Activated T-cell treated with anti-CD3 and anti-CD28 coated beads, Interleukin-2, amount 50 U/mL, for 1 hour (primary cell): Measurements from ENCODE around the gene ZNF880.
"Not testable (repeated sequence)": the region's sequence is repeated elsewhere in the genome, so short reads cannot be mapped to it uniquely, and the experiment has no call there.

Experiments used
- DNase-seq: peaks from one replicate; pipeline ENCODE4 v3.0.0-alpha.2; 2020

The ZNF880 gene

GRCh38 chr19:52369559-52370340 lies at the start of gene ZNF880:
ZNF880 (plus strand) TSS chr19:52369923; CDS start chr19:52369966, 43 bp downstream.
- peak; percentile 85 for DNase-seq

GRCh38 chr19:52322429-52322828 lies 47.3 kb upstream of the ZNF880 start:
- no peak for DNase-seq

- no peak for DNase-seq
Observed at GRCh38 chr19:52331757-52332156, 38.0 kb upstream of the ZNF880 start.

GRCh38 chr19:52335768-52336116 lies 34.0 kb upstream of the ZNF880 start:
- no peak for DNase-seq

- DNase-seq, result peak; percentile 85
Observed at GRCh38 chr19:52336117-52336790, 33.5 kb upstream of the ZNF880 start, which contains the start of gene ZNF610. ZNF610 (plus strand) TSS chr19:52336243; CDS start chr19:52349173, 12,930 bp downstream.

- DNase-seq, result no peak
Observed at GRCh38 chr19:52336791-52337381, 32.8 kb upstream of the ZNF880 start.

GRCh38 chr19:52339022-52339421 lies 30.7 kb upstream of the ZNF880 start:
- not testable (repeated sequence) for DNase-seq

GRCh38 chr19:52343548-52343947 lies 26.2 kb upstream of the ZNF880 start:
- peak; percentile 35 for DNase-seq

- DNase-seq, result no peak
Observed at GRCh38 chr19:52345162-52345561, 24.6 kb upstream of the ZNF880 start.

GRCh38 chr19:52351512-52351911 lies 18.2 kb upstream of the ZNF880 start:
- no peak for DNase-seq

GRCh38 chr19:52366414-52366824 lies 3.3 kb upstream of the ZNF880 start:
- no peak for DNase-seq

- no peak for DNase-seq
Observed at GRCh38 chr19:52370341-52370710, 603 bp downstream of the ZNF880 start.

GRCh38 chr19:52391135-52391534 lies 21.4 kb downstream of the ZNF880 start:
- DNase-seq, result no peak

- DNase-seq, result peak; percentile 91
Observed at GRCh38 chr19:52397310-52398080, 27.8 kb downstream of the ZNF880 start, which contains the start of gene ZNF528. ZNF528 (plus strand) TSS chr19:52397849; CDS start chr19:52402014, 4,165 bp downstream.

GRCh38 chr19:52398081-52398441 lies 28.3 kb downstream of the ZNF880 start:
- no peak for DNase-seq

GRCh38 chr19:52410276-52410675 lies 40.6 kb downstream of the ZNF880 start:
- no peak for DNase-seq

- no peak for DNase-seq
Observed at GRCh38 chr19:52415711-52416110, 46.0 kb downstream of the ZNF880 start.

GRCh38 chr19:52428937-52429336 lies 59.2 kb downstream of the ZNF880 start, which contains the start of gene ZNF534:
ZNF534 (plus strand) TSS chr19:52429148; CDS start chr19:52431475, 2,327 bp downstream.
- DNase-seq, result no peak
